Epidermal melanocyte (primary cell): ENCODE data around the gene NME9.

Experiments used
- DNase-seq: peaks from one replicate; pipeline ENCODE4 v3.0.0; 2011; ENCODE audit warnings: low spot score; ENCODE audit not compliant: insufficient read length

The NME9 gene

DNA sequence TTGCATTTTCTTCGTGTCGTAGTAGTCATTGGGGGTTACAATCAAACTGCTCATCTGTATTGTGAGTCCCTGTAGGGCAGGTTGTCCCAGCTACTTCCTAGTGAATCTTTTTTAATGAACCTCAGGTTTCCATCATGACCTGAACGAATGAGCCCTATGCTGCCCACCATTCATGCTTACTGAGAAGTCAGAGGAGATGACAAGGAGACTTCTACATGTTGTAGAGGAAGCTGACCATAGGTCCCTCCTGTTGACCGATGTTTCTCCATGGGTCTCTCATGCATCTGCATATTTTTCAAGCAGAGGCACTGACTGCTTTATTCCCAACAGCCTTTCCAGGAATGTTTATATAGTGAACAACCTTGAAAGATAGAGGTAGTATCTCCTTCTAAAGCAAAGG is 5.0 kb upstream of the NME9 start:
- no peak for DNase-seq

DNA sequence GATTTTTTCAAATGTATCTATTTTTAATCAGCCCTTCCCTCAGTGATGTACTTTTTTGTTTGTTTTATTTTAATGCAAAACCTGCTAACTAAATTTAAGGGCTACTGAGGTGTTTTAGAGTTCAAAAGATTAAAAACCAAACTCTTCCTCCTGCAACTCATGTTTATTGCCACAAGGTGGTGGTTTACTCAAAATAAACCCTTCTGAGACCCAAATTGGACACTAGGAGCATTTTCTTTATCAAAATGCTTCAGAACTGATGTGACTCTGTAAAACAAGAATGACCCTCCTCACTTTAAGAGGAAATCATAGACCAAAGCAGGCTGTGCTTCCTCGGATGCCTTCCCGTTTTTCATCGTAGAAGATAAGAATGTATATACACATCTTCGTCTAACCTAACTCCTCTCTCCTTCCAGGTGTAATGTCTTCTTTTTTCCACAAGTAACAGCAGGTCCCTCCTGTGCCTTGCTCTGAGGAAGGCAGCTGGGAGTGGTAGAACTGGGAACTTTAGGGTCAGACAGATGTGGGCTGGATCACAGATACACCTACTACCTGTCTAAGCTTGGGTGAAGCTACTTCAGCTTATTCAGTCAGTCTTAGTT is 2.9 kb upstream of the NME9 start:
- DNase-seq, result peak; percentile 70

DNA sequence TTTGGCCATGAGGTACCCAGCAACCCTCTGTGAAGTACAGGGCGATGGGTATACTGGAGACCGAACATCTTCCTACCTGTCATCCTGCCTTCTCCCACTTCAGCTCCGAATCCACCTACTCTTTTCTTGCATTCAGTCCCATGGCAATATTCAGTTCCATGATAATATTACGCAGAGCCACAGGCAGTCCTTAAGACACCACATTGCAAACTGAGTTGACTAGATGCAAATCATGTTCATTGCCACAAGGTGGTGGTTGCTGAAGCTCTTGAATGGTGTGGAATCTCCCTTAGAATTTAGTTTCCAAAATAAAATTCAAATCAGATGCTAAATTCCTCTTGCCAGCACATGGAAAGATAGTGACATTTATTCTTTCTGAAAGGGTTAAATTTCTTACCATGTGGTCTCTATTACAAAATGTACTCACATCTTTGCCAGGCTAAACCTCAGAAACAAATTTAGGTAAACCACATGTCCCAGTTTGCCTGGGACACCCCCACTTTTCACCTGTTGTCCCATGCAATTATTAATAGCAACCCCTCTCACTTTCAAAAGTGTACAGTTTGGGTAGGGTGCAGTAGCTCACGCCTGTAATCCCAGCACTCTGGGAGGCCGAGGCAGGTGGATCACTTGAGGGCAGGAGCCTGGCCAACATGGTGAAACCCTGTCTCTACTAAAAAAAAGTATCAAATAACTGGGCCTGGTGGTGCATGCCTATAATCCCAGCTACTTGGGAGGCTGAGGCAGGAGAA is 1.7 kb upstream of the NME9 start:
- DNase-seq, result no peak

DNA sequence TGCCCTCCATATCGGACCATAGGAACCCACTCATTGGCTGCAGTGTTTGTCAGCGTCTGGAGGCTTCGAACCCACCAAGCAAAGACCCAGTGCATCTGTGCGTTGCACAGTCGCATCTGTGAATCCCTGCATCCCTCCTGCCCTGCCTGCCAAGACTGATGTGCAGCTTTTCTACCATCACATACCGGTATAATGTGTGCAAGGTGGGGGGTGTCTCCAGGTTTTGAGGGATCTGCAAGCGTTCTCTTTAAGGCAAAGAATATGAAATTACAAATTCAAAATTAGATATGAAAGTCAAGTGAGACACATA is 288 bp upstream of the NME9 start:
- DNase-seq, result no peak

DNA sequence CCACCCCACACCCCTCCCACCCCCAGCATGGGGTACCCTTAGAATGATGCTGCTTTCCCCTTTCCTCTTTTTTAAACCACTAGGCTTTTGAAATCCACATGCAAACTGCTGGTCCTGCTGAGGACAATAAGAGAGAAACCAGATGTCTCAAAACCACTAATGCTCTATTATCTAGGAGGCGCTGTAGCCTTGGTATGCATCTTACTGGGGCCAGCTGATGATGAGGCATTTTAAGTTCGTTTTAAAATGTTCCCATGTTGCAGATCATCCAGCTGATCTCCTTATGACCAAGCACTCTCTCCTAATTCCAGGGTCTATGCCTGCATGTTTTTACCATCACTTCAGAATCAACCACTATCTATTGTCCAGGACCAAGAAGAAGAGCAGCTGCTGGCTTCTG is 1.3 kb downstream of the NME9 start:
- DNase-seq, result peak; percentile 43

DNA sequence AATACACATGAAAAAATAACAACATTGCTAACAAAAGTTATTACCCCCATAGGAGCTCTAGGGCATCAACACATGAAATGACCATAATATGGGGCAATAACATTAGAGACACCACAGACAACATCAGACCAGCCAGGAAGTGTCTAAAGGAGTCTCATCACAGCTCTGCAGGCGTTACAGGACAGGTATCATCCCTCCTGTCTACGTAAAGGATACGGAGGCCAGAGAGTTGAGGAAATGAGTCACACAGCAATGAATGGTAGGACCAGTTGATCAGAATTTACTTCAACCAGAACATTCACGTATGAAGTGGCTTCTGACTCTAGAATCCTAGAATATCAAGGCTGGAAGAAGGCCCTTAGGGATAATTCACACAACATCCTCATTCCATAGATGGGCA is 1.8 kb downstream of the NME9 start:
- no peak for DNase-seq

DNA sequence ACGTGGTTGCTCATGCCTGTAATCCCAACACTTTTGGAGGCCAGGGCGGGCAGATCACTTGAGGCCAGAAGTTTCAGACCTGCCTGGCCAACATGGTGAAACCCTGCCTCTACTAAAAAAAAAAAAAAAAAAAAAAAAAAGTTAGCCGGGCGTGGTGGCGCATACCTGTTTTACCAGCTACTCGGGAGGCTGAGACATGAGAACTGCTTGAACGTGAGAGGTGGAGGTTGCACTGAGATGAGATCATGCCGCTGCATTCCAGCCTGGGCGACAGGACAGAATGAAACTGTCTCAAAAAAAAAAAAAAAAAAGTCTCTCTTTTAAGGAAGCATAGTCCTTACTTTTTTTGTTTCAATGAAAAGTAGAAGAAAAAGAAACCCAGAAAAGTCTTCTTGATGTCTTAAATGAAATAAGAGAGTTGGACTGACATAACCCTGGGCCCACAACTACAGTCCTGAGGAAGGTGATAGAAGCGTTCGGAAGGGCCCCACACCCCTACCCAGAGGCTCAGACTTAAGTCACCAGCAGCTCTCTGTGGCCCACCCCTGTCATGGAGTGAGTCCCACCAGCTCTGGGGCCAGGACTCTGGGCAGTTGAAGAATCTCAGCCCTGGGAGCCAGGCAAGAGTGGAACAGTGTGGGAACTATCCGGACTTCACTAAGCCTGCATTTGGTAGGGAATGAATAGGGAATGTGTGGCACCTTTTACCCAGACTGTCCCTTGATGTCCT is 2.6 kb downstream of the NME9 start:
- no peak for DNase-seq

DNA sequence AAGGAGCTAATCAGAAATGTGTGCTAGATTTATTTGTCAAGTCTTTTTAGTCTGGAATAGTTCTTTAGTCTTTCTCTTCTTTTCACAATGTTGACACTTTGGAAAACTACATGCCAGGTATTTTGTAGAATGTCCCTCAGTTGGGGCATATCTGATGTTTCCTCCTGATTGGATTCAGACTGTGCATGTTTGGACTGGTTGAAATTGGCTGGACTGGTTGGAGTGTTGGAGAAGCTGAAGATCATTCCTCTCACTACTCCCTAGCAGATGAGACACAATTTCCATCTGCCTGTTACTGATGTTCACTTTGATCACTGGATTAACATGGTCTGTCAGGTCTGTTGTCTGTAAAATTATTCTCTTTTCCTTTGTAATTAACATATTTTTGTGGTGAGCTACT is 3.7 kb downstream of the NME9 start:
- no peak for DNase-seq

DNA sequence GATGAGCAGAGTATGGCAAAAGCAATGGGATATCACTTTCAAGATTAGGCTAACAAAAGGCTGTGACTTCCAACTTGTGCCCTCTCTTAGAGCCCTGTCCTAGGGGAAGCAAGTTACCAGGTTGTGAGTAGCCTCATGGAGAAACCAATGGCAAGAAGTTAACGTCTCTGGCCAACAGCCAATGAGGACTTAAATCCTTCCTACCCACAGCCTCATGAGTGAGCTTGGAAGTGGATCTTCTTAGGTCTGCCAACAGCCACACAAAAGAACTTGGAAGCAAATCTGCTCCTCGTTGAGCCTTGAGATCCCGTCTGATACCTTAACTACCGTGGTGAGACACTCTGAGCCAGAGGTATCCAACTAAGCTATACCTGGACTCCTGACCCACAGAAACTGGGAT is 5.7 kb downstream of the NME9 start:
- DNase-seq, result no peak

DNA sequence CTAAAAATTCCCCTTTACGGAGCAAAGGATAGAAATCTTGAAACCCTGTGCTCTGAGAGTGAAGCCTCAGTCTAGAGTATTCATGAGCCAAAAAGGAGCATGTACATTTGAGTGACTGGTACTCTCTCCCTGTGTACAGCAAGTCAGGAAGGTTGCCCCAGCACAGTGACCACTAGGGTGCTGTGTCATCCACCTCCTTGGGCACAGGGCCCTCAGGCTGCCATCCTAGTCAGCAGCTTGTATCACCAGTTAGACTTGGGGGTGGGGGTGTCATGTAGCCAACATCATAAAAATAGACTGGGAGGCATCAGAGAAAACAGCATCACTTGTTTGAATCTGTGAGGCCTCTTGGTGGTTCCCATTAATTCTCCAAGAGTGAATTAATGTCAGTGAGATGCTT is 12.0 kb downstream of the NME9 start:
- no peak for DNase-seq

DNA sequence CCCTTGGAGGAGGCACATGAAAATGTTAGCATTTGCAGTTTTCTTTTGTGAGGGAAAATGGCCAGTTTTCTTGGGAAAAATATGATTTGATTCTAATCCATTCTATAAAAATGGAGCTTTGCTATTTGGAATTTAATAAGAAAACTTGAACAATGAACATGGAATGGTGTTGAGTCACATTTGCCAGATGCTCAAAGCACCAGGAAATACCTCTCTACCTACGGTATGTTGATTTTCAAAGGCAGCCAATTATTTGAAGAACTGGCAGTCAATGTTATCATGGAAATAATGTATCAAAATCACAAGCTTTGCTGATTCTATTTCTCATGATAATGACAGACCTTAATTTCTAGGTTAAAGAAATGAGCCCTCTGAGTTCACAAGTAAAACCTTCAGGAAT is 14.9 kb downstream of the NME9 start:
- no peak for DNase-seq

DNA sequence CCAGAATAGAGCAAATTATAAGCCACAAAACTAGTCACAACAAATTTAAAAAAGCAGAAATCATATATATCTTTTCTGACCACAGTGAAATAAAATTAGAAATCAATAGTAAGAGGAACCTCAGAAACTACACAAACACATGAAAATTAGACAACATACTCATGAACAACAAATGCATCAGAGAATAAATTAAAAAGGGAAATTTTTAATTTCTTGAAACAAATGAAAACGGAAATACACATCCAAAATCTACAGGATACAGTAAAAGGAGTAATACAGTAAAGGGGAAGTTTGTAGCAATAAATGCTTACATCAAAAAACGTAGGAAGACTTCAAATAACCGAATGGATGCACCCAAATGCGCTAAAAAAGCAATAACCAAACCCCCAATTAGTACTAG is 19.2 kb downstream of the NME9 start:
- no peak for DNase-seq

DNA sequence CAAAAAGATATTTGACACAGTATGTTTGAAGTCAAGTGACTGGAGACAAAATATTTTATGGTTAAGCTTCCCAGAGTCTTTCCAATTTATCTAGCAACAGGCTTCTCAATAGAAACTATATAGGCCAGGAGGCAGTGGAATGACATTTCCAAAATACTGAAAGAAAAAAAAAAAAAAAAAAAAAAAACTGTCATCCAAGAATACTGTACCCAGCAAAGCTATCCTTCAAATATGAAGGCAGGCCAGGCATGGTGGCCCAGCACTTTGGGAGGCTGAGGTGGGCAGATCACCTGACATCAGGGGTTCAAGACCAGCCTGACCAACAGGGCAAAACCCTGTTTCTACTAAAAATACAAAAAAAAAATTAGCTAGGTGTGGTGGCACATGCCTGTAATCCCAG is 20.9 kb downstream of the NME9 start:
- DNase-seq, result no peak

DNA sequence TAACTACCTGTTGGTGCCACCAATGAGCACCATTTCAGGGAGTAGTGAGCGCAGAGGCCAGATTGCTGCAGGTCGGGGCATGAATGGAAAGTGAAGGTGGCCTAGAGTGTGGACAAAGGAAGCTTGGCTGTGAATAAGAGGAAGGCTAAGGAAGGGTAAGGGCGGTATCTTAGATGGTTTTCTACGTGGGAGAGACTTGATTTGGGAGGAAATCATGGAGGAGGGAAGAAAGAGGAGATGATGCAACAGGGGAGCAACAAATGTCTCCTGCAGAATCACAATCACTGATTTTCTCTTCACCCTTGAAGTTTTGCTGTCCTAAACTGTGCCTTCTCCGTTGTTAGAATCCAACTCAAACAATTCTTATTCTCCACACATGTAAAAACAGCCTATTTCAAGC is 21.8 kb downstream of the NME9 start:
- no peak for DNase-seq

DNA sequence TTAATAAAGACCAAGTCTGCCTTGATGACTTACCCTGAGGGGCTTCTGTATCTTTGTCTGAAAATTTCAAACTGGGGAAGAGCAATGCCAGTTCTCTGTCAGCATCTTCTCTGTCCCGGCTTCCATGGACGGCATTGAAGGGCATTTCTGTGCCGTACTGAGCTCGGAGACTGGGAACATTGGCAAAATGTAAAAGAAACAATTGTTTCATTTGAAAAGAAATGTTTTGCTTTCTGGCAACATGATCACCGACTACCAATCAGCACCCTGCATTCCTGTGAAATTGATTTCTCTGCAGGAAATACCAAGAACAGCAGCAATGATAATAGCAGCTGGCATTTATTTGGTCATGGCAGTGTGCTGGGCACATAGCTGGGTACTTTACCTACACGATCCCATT is 26.2 kb downstream of the NME9 start:
- no peak for DNase-seq

DNA sequence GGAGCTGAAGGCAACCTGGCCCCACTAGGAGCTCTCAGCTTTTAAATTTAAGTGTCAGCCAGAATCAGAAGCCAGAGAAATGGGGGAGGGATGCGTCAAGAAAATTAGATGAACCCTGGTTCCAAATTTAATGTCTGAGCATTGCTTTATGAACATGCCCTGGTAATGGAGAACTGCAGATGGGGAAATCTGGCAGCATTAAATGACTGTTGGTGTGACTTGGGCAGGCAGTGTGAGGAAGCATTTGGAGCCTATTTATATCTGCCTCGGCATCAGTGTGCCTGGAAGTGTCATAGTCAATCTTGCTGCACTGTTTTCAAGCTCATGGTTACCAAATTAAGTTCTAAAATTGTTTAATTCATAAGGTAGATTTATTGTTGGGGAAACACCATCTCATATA is 29.0 kb downstream of the NME9 start:
- no peak for DNase-seq

DNA sequence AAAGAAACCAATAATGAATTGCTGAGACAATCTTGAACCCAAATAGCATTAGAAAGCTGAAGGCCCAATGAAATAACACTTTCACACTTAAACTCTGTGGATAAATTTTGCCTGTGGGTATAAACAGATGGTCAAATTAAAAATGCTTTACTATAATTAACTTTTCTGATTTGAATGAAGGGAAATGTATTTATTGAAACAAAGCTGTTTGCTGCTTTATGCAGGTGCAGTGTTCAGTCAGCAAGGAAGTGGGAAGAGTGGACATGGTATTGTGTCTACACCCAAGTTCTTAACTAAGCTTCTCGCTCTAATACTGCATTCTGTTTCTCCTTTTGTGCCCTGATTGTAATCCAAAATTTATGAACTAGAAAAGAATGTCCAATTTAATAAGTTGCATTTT is 31.8 kb downstream of the NME9 start:
- no peak for DNase-seq

DNA sequence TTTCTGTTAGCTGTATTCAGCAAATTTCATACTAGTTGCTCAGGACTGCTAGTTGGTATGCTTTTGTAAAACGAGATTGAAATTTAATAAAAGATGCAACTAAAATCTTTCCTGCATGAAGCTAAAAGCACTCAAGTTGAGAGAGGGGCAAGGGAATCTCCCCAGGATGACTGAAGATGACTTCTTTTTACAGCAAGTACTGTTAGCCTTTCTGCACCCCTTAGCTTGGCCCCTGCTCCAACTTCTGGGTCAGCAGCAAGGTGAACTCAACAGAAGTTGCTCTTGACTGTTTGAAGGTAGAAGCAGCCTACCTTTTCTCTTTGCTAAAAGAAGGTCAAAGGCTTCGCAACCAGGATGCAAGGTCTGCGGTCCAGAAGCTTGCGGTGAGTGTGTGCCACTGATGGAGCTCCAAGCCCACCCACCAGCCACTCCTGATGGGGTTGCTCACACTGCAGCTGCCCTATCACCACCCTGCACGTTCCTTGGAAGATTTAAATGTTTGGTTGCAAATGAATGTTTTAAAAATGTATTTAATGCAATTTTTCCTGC is 32.5 kb downstream of the NME9 start:
- DNase-seq, result no peak

DNA sequence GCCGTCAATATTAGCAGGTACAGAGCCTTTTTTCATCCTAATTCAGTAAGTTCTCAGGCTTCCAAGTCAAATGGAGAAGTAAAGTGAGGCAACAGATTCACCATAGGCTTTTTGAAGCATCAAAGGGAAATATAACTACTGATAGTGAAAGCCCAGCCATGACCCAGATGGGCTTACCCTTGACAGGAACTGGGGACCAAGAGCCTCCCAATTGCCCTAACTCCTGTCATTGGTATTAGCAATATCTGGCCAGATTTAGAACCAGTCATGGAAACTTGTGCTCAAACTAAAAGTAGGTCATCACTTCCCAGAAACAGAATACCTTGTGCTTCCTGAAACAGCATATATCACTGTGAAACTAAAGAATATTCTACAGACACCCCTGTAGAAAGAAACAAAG is 33.0 kb downstream of the NME9 start:
- no peak for DNase-seq

DNA sequence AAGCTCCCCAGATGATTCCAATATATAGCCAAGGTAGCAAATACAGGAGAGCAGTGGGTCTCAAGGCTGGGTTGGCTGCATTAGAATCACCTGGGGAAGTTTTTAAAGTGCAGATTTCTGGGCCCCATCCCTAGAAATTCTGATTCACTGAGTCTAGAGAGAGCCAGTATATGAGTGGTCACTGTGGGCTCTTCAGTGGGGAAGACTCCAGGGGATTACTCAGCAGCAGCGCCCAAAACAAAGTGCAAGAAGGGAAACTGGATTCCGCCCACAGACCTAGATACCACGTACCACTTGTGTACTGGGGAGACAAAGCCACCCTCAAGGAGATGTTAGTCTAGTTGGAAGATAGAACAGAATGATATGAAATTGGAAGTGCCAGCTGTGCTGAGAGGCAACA is 40.0 kb downstream of the NME9 start:
- no peak for DNase-seq

DNA sequence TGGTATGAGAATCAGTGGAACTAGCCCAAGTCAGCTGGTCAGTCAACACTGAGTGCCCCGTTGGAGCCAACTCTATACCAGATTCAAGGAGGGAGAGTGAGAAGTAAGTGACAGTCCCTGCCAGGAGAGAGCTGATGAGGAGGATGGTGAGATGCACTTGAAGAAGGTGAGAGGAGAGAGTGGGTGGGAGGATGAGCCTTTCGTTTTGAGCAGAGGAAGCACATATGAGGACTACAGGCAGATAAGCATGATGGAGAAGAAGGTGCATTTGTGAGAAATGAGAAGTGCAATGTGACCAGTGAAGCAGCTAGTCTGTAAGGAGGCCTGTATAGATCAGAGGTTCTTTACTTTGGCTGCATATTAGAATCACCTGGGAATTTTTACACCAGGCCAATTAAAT is 40.4 kb downstream of the NME9 start:
- no peak for DNase-seq

DNA sequence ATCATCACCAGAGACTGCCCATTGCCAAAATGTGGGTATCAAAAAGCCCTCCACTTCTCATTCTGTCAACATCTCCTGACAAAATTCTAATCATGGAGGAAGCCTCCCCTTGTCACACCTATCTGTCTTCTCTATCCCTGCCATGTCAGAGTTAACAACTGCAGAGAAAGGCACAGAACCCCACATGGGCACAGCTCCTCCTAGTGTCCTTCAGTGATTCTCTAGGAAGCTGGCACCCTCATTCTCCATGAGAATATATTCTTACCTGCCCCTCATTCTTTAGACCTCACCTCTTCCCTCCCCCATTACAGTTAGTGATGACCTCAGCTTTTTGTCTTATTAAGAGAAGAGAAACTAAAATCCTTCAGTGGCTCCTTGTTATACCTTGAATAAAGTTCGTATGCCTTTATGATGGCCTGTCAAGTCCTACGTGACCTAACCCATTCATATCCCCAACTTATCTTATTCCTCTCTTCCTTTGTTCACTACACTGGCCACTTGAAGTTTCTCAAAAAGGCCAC is 44.6 kb downstream of the NME9 start:
- DNase-seq, result no peak

DNA sequence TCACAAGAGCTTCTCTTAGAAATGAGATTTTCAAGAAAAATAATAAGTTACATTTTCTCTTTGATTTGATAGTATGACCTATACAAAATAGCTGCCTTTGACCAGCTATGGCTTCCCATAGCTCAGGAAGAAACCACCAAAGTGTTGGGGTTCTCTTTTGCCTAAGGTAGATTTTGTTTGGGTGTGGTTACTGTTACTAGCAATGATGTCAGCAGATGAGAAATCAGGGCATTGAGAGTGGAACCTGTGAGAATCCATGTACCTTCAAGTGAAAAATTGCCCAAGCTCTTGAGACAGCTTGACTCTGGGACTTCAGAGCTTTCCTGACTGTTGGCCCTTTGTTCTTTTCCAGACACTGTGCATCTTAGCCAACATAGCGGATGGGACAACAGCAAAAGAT is 45.6 kb downstream of the NME9 start:
- no peak for DNase-seq
